Erythroblast (primary cell): ENCODE results near the gene PPP1R12B.
"Not testable (repeated sequence)": the region's sequence is repeated elsewhere in the genome, so short reads cannot be mapped to it uniquely, and the experiment has no call there.

Experiments
- DNase-seq, 2 experiments: peaks; one replicate each; lab custom pipeline; 2025; lab: John Stamatoyannopoulos, UW
- GATA1 ChIP-seq: IDR thresholded peaks from 2 replicates; pipeline ENCODE4 v1.6.1; 2011; ENCODE audit warnings: low read depth, mild to moderate bottlenecking, control low read depth, low read length, moderate library complexity
- POLR2A ChIP-seq: IDR thresholded peaks from 2 replicates; pipeline ENCODE4 v1.6.1; 2011; ENCODE audit warnings: mild to moderate bottlenecking, low read length

PPP1R12B gene

GRCh38 chr1:202588503-202589189, 240.1 kb downstream of the PPP1R12B start:
- no peak for TF ChIP-seq POLR2A
- no peak for TF ChIP-seq GATA1
- no peak for DNase-seq

DNA sequence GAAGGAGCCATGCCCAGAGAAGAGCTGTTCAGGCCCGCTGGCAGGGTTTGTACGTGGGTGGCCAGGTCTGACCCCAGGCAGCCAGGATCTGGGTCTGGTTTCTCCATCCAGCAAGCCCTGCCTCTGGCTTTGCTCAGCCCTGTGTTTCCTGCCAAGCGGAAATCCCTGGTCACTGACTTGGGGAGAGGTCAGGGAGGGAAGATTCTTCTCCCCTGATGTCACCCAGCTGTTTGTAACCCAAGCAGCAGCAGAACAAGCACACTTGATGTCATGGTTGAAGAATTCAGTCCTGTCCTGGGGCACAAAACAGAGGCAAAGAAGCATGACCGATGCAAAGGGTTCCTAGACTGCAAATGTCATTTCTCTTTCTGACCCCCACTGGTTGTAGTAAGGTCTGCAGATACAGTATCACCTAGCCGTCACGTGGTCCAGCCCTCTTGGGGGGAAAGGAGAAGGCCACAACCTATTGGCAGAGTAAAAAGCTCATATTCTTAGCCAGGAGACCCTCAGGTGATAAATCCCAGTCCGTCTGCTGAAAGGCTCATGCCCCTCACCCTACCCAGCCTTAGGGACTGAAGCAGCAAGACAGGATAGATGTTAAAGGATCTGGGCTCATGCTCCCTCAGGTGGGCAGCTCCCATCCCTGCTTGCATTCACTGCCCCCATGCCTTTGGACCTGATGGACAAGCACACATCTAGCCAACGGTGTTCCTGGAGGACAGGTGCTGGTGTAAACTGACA, 240.9 kb downstream of the PPP1R12B start:
- TF ChIP-seq GATA1 (no peak), POLR2A (no peak)
- no peak for DNase-seq

DNA sequence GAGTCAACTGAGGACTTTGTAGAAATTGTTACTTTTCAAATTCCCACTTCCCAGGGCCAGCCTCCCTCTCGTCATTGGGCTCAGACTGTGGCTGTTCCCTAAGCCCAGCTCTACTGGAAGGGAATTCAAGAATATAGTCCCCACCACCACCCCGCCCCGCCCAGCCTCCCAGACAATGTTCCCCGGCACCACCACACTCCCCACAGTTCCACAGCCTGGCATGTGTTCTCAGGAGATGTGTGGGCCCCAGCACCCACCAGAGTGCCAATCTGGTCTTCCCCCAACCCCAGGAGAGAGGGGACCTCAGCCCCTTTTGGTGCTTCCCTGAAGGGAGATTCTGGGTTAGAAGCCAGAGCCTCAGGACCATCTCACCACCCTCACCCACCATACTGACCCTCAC, 241.6 kb downstream of the PPP1R12B start:
- TF ChIP-seq POLR2A (no peak), GATA1 (no peak)
- DNase-seq = no peak

- TF ChIP-seq POLR2A = no peak
- TF ChIP-seq GATA1 = no peak
- DNase-seq = no peak
Observed at GRCh38 chr1:202590975-202591411, 242.5 kb downstream of the PPP1R12B start.

GRCh38 chr1:202591515-202591914, 243.0 kb downstream of the PPP1R12B start:
- TF ChIP-seq GATA1 (no peak), POLR2A (no peak)
- DNase-seq = no peak

GRCh38 chr1:202592146-202592545, 243.6 kb downstream of the PPP1R12B start:
- TF ChIP-seq POLR2A (no peak), GATA1 (no peak)
- DNase-seq = no peak

DNA sequence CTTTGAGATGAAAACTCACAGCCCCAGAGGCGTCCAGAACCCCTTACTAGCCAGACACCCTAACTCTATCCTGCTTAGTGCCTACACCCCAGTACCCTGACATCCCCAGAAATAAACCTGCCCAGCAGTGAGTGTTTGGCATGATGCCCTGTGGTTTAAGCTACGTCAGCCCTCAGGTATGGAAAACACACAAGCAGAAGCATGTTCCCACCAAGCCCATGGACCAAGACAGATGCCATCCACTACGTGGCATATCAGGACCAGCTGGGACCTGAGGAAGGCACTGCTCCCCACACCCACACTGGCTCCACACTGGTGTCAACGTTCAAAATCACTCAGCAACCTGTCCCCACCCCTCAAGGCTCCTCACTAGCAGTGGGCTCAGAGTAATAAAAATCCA, 245.3 kb downstream of the PPP1R12B start:
- DNase-seq = no peak

DNA sequence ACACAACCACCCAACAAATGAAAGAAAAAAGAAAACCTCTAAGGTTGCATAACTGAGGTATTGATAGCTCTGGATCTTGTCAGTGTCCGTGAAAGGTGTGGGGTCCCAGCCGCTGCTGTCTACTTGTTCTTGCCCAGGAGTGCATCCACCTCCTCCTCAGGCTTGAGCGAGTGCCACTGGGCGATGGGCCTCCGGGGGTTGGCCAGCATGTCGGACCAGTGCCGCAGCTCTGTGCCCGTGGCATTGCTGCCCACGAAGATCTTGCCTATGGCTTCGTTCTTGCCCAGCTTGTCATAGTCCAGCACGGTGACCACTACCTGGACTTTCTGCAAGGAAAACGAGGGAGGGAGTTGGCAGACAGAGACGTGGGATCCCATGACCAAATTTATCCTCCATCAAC, 248.1 kb downstream of the PPP1R12B start:
- TF ChIP-seq GATA1 (no peak), POLR2A (no peak)
- no peak for DNase-seq

More for the DNA sequence above, 245.3 kb downstream of the PPP1R12B start:
- TF ChIP-seq POLR2A = no peak
- TF ChIP-seq GATA1 = no peak

DNA sequence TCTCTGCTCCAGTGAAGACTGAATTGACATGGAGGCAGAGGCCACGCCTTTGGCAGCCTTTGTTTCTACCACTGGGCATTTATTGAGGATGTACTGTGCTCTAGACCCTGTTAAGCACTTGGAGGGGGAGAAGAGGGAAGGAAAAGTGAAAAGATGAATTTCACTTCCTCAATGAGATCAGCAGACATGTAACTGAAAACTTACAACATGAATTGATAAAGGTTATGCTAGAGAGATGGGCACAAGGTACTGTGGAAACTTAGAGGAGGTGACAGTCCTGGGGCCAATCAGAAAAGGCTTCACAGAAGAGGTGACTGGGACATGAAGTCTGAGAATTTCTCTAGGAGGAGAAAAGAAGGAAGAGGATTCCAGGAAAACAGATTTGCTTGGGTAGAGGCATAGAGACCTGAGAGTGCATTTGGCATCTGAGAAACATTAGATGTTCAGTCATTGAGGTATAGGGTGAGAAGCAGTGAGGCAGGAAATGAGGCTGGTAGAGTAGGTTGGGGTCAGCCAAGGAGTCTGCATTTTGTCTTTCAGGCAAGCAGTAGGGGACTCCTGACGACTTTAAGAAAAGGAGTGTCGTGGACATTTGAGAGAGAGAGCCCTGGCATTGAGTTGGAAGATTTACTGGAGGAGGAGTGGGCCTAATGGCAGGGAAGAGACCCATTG, 248.7 kb downstream of the PPP1R12B start:
- DNase-seq = no peak
- TF ChIP-seq GATA1 = no peak
- TF ChIP-seq POLR2A = no peak

GRCh38 chr1:202599669-202600431, 251.4 kb downstream of the PPP1R12B start:
- DNase-seq = peak; percentile 46 to 65
- TF ChIP-seq POLR2A = no peak
- no peak for TF ChIP-seq GATA1

DNA sequence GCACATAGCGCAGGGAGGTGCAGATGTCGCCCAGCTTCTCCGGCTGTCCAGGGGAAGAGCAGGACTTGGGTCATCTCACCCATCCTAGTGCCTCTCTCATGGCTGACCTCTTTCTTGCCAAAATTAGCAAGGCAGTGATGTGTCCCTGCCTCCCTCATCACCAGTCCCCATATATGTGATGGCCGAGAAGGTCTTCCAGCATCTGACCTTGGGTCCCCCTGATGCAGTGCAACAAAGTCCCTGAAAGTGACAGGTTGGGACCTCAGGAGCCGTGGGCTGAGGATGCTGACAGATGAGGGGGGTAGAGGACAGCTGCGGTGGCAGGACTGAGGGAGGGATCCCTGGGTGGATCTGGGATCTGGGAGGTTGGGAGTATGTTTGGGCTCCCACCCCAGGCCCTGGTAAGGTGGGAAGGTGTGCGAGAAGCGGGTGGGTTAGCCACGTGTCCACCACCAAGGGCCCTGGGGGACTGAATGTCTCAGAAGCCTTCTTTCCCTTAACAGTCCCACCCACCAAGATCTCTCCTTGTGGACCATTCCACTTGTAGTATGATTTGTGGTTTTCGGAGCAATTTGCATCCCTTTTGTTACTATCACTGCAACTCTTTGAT, 252.0 kb downstream of the PPP1R12B start:
- DNase-seq = no peak
- no peak for TF ChIP-seq GATA1
- no peak for TF ChIP-seq POLR2A

DNA sequence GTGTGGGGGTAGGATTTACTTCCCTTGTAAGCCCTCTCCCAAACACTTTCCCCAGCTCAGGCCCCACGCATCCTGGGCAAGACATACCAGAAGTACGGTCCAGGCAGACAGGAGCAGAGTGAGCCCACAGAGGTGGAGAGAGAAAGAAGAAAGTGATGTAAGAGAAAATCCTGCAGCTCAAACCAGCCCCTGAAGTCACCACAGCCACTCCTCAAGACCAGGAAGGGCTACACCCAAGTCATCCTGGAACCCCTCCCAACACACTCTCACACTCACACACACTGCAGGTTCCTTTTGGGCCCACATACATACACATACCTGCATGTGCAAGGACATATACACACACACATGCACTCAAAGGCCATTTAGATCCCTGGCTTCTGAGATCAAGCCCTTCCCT, 254.9 kb downstream of the PPP1R12B start:
- DNase-seq = no peak
- TF ChIP-seq POLR2A (no peak), GATA1 (no peak)

DNA sequence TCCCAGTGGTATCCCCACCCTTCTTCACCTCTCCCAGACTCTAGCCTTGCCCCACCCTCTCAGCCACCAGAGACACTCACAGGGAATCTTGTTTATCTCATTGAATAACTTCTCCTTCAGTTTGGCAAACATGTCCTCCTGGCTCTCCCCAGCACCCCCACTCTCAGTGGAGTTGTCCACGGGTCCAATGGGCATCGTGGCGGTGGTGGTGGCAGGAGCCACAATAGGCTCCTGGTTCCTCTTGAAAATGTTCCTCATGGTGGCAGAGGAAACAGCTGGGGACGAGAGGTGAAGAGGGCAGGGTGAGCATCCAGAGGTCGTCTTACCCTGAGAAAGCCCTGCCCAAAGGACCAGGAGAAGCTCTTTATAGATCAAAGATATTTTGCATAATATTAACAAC, 257.0 kb downstream of the PPP1R12B start:
- TF ChIP-seq POLR2A = no peak
- no peak for TF ChIP-seq GATA1
- DNase-seq = no peak

DNA sequence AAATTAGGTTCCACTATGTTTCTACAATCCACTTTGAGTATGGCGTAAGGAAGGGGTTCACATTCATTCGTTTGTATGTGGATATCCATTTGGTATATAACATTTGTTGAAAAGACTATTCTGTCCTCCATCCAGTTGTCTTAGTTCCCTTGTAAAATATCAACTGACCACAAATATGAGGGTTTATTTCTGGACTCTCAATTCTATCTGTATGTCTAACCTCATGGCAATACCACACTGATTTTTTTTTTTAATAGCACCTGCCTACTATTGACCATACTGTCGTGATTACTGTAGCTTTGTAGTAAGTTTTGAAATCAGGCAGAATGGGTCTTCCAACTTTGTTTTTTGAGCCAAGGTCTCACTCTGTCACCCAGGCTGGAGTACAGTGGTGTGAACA, 263.5 kb downstream of the PPP1R12B start:
- not testable (repeated sequence) for DNase-seq
